Neural progenitor cell (in vitro differentiated cells): ENCODE results near the gene STK10. TPM values are rescaled to one million over a fixed set of nuclear protein-coding genes. Genes with fewer than 3 reads are reported as not detected.

Experiments
- DNase-seq: peaks from one replicate; pipeline ENCODE4 v3.0.0-alpha.2; 2016; ENCODE audit warnings: low spot score
- H2AFZ ChIP-seq: fragments of 200-600 bp; sonication (generic); replicated peaks from 2 replicates; pipeline ENCODE4 v1.6.1; 2016; ENCODE audit warnings: antibody characterized with exemption
- H3F3A ChIP-seq: fragments of 200-600 bp; sonication (generic); 2 replicates; pipeline ENCODE4 v1.6.1; 2016; ENCODE audit warnings: antibody characterized with exemption, low read depth
- H3K27ac ChIP-seq: fragments of 200-600 bp; sonication (generic); 2 replicates; pipeline ENCODE4 v1.5.1; 2016; ENCODE audit warnings: mild to moderate bottlenecking
- H3K27me3 ChIP-seq: fragments of 200-600 bp; sonication (generic); 2 replicates; pipeline ENCODE4 v1.6.1; 2016; ENCODE audit warnings: mild to moderate bottlenecking, moderate library complexity
- H3K36me3 ChIP-seq: fragments of 200-600 bp; sonication (generic); 2 replicates; pipeline ENCODE4 v1.5.1; 2016
- H3K4me1 ChIP-seq: fragments of 200-600 bp; sonication (generic); 2 replicates; pipeline ENCODE4 v1.6.1; 2016; ENCODE audit warnings: mixed run types
- H3K4me2 ChIP-seq: fragments of 200-600 bp; sonication (generic); 2 replicates; pipeline ENCODE4 v1.6.1; 2016
- H3K4me3 ChIP-seq: fragments of 200-600 bp; sonication (generic); 2 replicates; pipeline ENCODE4 v1.5.1; 2016
- H3K79me2 ChIP-seq: fragments of 200-600 bp; sonication (generic); 2 replicates; pipeline ENCODE4 v1.6.1; 2016; ENCODE audit warnings: low read depth
- H3K9ac ChIP-seq: fragments of 200-600 bp; sonication (generic); 2 replicates; pipeline ENCODE4 v1.6.1; 2016
- H3K9me3 ChIP-seq: fragments of 200-600 bp; sonication (generic); 2 replicates; pipeline ENCODE4 v1.5.1; 2016; ENCODE audit warnings: low read depth
- H4K20me1 ChIP-seq: fragments of 200-600 bp; sonication (generic); 2 replicates; pipeline ENCODE4 v1.6.1; 2016; ENCODE audit warnings: low read depth
- H3K27ac Mint-ChIP-seq: 3 replicates; pipeline ENCODE4 v1.8.0; 2021; ENCODE audit warnings: mixed read lengths
- H3K27me3 Mint-ChIP-seq: 2 replicates; pipeline ENCODE4 v1.8.0; 2022; ENCODE audit warnings: low read depth, mild to moderate bottlenecking, inconsistent platforms, moderate library complexity, mixed read lengths; ENCODE audit not compliant: insufficient read depth
- H3K36me3 Mint-ChIP-seq: 3 replicates; pipeline ENCODE4 v1.8.0; 2021; ENCODE audit warnings: mixed read lengths
- H3K4me1 Mint-ChIP-seq: 3 replicates; pipeline ENCODE4 v1.8.0; 2021; ENCODE audit warnings: mixed read lengths
- H3K4me3 Mint-ChIP-seq: 3 replicates; pipeline ENCODE4 v1.8.0; 2021; ENCODE audit warnings: mild to moderate bottlenecking, moderate library complexity, mixed read lengths
- H3K9me3 Mint-ChIP-seq: 3 replicates; pipeline ENCODE4 v1.8.0; 2020; ENCODE audit warnings: mixed read lengths
- CTCF ChIP-seq: fragments of 200-600 bp; sonication (generic); IDR thresholded peaks from 2 replicates; pipeline ENCODE4 v1.5.1; 2017; ENCODE audit warnings: antibody characterized with exemption, mild to moderate bottlenecking
- EZH2 ChIP-seq: fragments of 200-600 bp; sonication (generic); IDR thresholded peaks from 2 replicates; pipeline ENCODE4 v1.6.1; 2017; ENCODE audit warnings: antibody characterized with exemption, mild to moderate bottlenecking, moderate library complexity
- EZH2phosphoT487 ChIP-seq: fragments of 200-600 bp; sonication (generic); IDR thresholded peaks from 2 replicates; pipeline ENCODE4 v1.6.1; 2017; ENCODE audit warnings: antibody characterized with exemption
- total RNA-seq: library from RNA; depleted of rRNA; stranded (reverse); fragments of >200 nt; gene quantifications from 2 replicates; pipeline ENCODE4 v1.2.3, GENCODE V29; 2015; ENCODE audit warnings: low replicate concordance

STK10 gene
- total RNA-seq, 1 donor from 2014 or later: 4.4 TPM

GRCh38 chr5:172063463-172064235, 124.4 kb downstream of the STK10 start:
- Histone ChIP-seq H3K4me1 (peaks cover 17% of the 10 kb centered on the region), H4K20me1 (no peaks in the 10 kb centered on the region), H3K9me3 (no peaks in the 10 kb centered on the region), H3K79me2 (no peaks in the 10 kb centered on the region), H3K9ac (peak overlapping the region; percentile 9), H3K36me3 (no peaks in the 10 kb centered on the region), H3K4me3 (peak overlapping the region; percentile 26), H3F3A (peaks cover 10% of the 10 kb centered on the region), H3K4me2 (peak overlapping the region; percentile 68), H3K27ac (no peak overlapping the region), H2AFZ (peak overlapping the region; percentile 70), H3K27me3 (no peaks in the 10 kb centered on the region)
- peak overlapping the region; percentile 93 for H3K27ac Mint-ChIP-seq
- DNase-seq: peak; percentile 48
- H3K4me3 Mint-ChIP-seq: peak overlapping the region; percentile 65
- H3K4me1 Mint-ChIP-seq: peaks cover 23% of the 10 kb centered on the region
- H3K27me3 Mint-ChIP-seq: peaks cover 5% of the 10 kb centered on the region
- H3K36me3 Mint-ChIP-seq: peaks cover 20% of the 10 kb centered on the region
- no peak for TF ChIP-seq CTCF
- TF ChIP-seq EZH2: no peak
- TF ChIP-seq EZH2phosphoT487: no peak
- H3K9me3 Mint-ChIP-seq: no peaks in the 10 kb centered on the region

- H3K9me3 Mint-ChIP-seq: no peaks in the 10 kb centered on the region
- H3K27me3 Mint-ChIP-seq: peaks cover 9% of the 10 kb centered on the region
- Histone ChIP-seq H4K20me1 (no peaks in the 10 kb centered on the region), H3K79me2 (no peaks in the 10 kb centered on the region), H3K4me2 (no peak overlapping the region), H3F3A (peaks cover 10% of the 10 kb centered on the region), H3K9me3 (no peaks in the 10 kb centered on the region), H3K27ac (no peak overlapping the region), H3K4me3 (no peak overlapping the region), H2AFZ (no peak overlapping the region), H3K9ac (no peak overlapping the region), H3K36me3 (no peaks in the 10 kb centered on the region), H3K27me3 (no peaks in the 10 kb centered on the region), H3K4me1 (peaks cover 14% of the 10 kb centered on the region)
- peaks cover 24% of the 10 kb centered on the region for H3K36me3 Mint-ChIP-seq
- peak; percentile 25 for DNase-seq
- no peak for TF ChIP-seq EZH2
- peak; percentile 62 for TF ChIP-seq CTCF
- peak overlapping the region; percentile 36 for H3K27ac Mint-ChIP-seq
- peaks cover 16% of the 10 kb centered on the region for H3K4me1 Mint-ChIP-seq
- peak overlapping the region; percentile 36 for H3K4me3 Mint-ChIP-seq
Observed at GRCh38 chr5:172059661-172060100, 128.3 kb downstream of the STK10 start.

GRCh38 chr5:172058088-172058487, 129.9 kb downstream of the STK10 start:
- no peak overlapping the region for H3K27ac Mint-ChIP-seq
- no peak overlapping the region for H3K27ac ChIP-seq

More at GRCh38 chr5:172058088-172058487, 129.9 kb downstream of the STK10 start:
- H3K27me3 ChIP-seq: no peaks in the 10 kb centered on the region
- no peaks in the 10 kb centered on the region for H4K20me1 ChIP-seq
- peaks cover 7% of the 10 kb centered on the region for H3K27me3 Mint-ChIP-seq
- H3K79me2 ChIP-seq: no peaks in the 10 kb centered on the region
- H3F3A ChIP-seq: peaks cover under 1% of the 10 kb centered on the region
- DNase-seq: no peak
- H3K4me1 Mint-ChIP-seq: peaks cover 5% of the 10 kb centered on the region
- no peak overlapping the region for H3K4me3 Mint-ChIP-seq
- H3K36me3 ChIP-seq: no peaks in the 10 kb centered on the region
- H3K9ac ChIP-seq: no peak overlapping the region
- no peak overlapping the region for H3K4me3 ChIP-seq
- no peak for TF ChIP-seq EZH2phosphoT487
- TF ChIP-seq EZH2: no peak
- no peak for TF ChIP-seq CTCF
- H2AFZ ChIP-seq: no peak overlapping the region
- no peaks in the 10 kb centered on the region for H3K9me3 ChIP-seq
- no peaks in the 10 kb centered on the region for H3K4me1 ChIP-seq
- H3K36me3 Mint-ChIP-seq: peaks cover 29% of the 10 kb centered on the region
- H3K9me3 Mint-ChIP-seq: no peaks in the 10 kb centered on the region
- no peak overlapping the region for H3K4me2 ChIP-seq
